Stomach (tissue), 9 donors: ENCODE data around the gene FFAR1. TPM values are rescaled to one million over a fixed set of nuclear protein-coding genes. Genes with fewer than 3 reads are reported as not detected.

Experiments
- DNase-seq, 2 donors: peaks; one replicate each; pipeline versions ENCODE4 v3.0.0 to v3.0.0-alpha.2; 2013 to 2019
- H3K27ac ChIP-seq, 5 donors: fragments of 200-600 bp in 4 of 5; sonication (generic) in 4 of 5; one replicate each; pipeline ENCODE4 v1.5.1; 2013 to 2019; ENCODE audit warnings: mild to moderate bottlenecking in 1 of 5, moderate library complexity in 1 of 5
- H3K27me3 ChIP-seq, 3 donors: fragments of 200-600 bp; sonication (generic); one replicate each; pipeline ENCODE4 v1.5.1; 2017 to 2019; ENCODE audit warnings: mixed run types in 1 of 3
- H3K36me3 ChIP-seq, 4 donors: fragments of 200-600 bp; sonication (generic); 1 replicate in 3 of 4; 2 replicates in 1 of 4; pipeline ENCODE4 v1.5.1; 2016 to 2019
- H3K4me1 ChIP-seq, 4 donors: fragments of 200-600 bp; sonication (generic); one replicate each; pipeline ENCODE4 v1.5.1; 2016 to 2019
- H3K4me3 ChIP-seq, 4 donors: fragments of 200-600 bp; sonication (generic) in 3 of 4; one replicate each; pipeline ENCODE4 v1.5.1; 2016 to 2019; ENCODE audit warnings: mild to moderate bottlenecking in 1 of 4
- H3K9me3 ChIP-seq, 4 donors: fragments of 200-600 bp; sonication (generic); one replicate each; pipeline ENCODE4 v1.5.1; 2016 to 2019
- CTCF ChIP-seq, 7 experiments: fragments of 450-650 bp in 4 of 7; fragments of 200-600 bp in 3 of 7; sonication (generic) in 3 of 7; IDR thresholded peaks; one replicate each; pipeline ENCODE4 v1.5.1; 2016 to 2019; ENCODE audit warnings: antibody characterized with exemption in 7 of 7, control low read depth in 2 of 7, mild to moderate bottlenecking in 1 of 7
- EP300 ChIP-seq: sonication (generic); formaldehyde crosslinking; IDR thresholded peaks from one replicate; pipeline ENCODE4 v1.6.1; 2017; ENCODE audit warnings: antibody characterized with exemption
- POLR2A ChIP-seq, 4 donors: fragments of 450-650 bp; IDR thresholded peaks; one replicate each; pipeline ENCODE4 v1.6.1; 2016; ENCODE audit warnings: antibody characterized with exemption in 4 of 4, control low read depth in 2 of 4, mild to moderate bottlenecking in 1 of 4, moderate library complexity in 1 of 4
- POLR2AphosphoS5 ChIP-seq, 3 donors: sonication (generic); formaldehyde crosslinking; IDR thresholded peaks; one replicate each; pipeline ENCODE4 v1.6.1; 2016; ENCODE audit warnings: antibody characterized with exemption in 3 of 3
- WGBS, 5 donors: extraction: QIAGEN DNeasy Blood & Tissue Kit in 3 of 5; methylation state at CpG; one replicate each; pipeline versions ENCODE4 v1.1.5 to v1.1.7; 2013 to 2018; 5-methylcytosine and 5-hydroxymethylcytosine counted together
- intact Hi-C: fragments of 100-400 bp; cut with DNase I; formaldehyde crosslinking; loops from one replicate; pipeline ENCODE4 v1.15.1; 2023; ENCODE audit warnings: low total_unique reads
- polyA plus RNA-seq, 3 donors: library from polyadenylated mRNA; stranded (reverse); fragments of 200-250 nt; gene quantifications; one replicate each; pipeline ENCODE4 v1.2.3, GENCODE V29; 2013
- total RNA-seq, 5 donors: library from RNA; depleted of rRNA; stranded (reverse); fragments of >200 nt; gene quantifications; one replicate each; pipeline versions ENCODE4 v1.1.0 to v1.2.3, GENCODE V29; 2014 to 2016
- donor health status: healthy with polysubstance abuse.
- donor health status: Bipolar disorder and iron deficiency.
- donor health status: healthy.

The FFAR1 gene
- total and polyA plus RNA-seq, 8 donors, result 0.18 TPM; not detected in 7

GRCh38 chr19:35388277-35389054, 40.8 kb downstream of the FFAR1 start:
- Histone ChIP-seq H3K27ac (no peak overlapping the region), H3K4me3 (no peak overlapping the region), H3K9me3 (peaks cover 0 to 14% (median 0%) of the 10 kb centered on the region in 4 donors), H3K27me3 (no peaks in the 10 kb centered on the region), H3K4me1 (no peaks in the 10 kb centered on the region), H3K36me3 (no peaks in the 10 kb centered on the region)
- no peak for DNase-seq
- TF ChIP-seq POLR2AphosphoS5 (IDR thresholded peaks at IDR 0.05), result no peak
- TF ChIP-seq EP300, result no peak
- no peak for TF ChIP-seq CTCF (IDR thresholded peaks at IDR 0.05)
- no peak for TF ChIP-seq POLR2A (IDR thresholded peaks at IDR 0.05)
- intact Hi-C loops, result no loop called here
- 70 to 84% (median 76%) methylated on average over 6 of the region's 6 CpGs for WGBS, 5 donors

DNA sequence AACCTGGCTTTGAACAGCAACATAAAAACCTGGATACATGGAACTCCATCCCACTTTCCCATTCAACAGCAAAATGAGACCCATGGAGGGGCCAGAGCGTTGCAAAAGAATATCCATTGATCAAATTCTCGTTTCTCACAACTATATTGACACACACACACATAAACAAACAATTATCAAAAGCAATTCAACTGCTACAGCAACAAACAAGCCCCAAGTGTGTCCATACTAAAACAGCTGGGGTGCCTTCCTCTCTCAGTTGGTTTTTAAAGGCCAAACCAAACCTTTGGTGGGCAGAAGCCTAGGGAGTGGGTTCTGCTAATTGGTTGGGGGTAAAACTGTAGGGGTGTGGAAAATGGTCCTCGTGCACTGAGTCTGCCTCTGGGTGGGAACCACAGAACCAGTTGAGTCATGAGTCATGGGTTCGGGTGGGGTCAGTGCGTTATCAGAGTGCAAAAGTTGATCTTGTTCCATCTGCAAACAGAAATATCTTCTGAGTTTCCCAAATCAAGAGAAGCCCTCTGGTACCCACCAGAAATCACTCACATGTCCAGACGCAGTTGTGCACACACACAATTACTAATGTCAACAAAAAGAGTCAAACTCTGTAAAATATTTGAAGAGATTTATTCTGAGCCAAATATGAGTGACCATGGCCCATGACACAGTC, 41.6 kb downstream of the FFAR1 start:
- Histone ChIP-seq H3K9me3 (peaks cover 0 to 14% (median 0%) of the 10 kb centered on the region in 4 donors), H3K4me3 (no peak overlapping the region), H3K36me3 (no peaks in the 10 kb centered on the region), H3K4me1 (no peaks in the 10 kb centered on the region), H3K27me3 (no peaks in the 10 kb centered on the region), H3K27ac (no peak overlapping the region)
- peak; percentile 32 to 36 for DNase-seq
- TF ChIP-seq CTCF (IDR thresholded peaks at IDR 0.05) (no peak), POLR2A (IDR thresholded peaks at IDR 0.05) (no peak), EP300 (no peak), POLR2AphosphoS5 (IDR thresholded peaks at IDR 0.05) (no peak)
- WGBS, 5 donors, result 37 to 61% (median 53%) methylated on average over 6 of the region's 6 CpGs
- intact Hi-C loops, result no loop called here

- DNase-seq, result no peak
- H3K36me3 ChIP-seq, result no peaks in the 10 kb centered on the region
- intact Hi-C loops, result no loop called here
- TF ChIP-seq CTCF (IDR thresholded peaks at IDR 0.05) (no peak), POLR2AphosphoS5 (IDR thresholded peaks at IDR 0.05) (no peak), POLR2A (IDR thresholded peaks at IDR 0.05) (no peak), EP300 (no peak)
- H3K27ac ChIP-seq, result no peak overlapping the region
- 63 to 74% (median 72%) methylated on average over 5 of the region's 5 CpGs for WGBS, 5 donors
- H3K9me3 ChIP-seq, result no peaks in the 10 kb centered on the region
- H3K4me3 ChIP-seq, result no peak overlapping the region
- peaks cover 0 to 10% (median 4%) of the 10 kb centered on the region in 4 donors for H3K4me1 ChIP-seq
- H3K27me3 ChIP-seq, result no peaks in the 10 kb centered on the region
These were observed 45.3 kb downstream of the FFAR1 start for GRCh38 chr19:35392742-35393715.
